Caco-2 (cell line): ENCODE data around the gene RRBP1. TPM values are rescaled to one million over a fixed set of nuclear protein-coding genes. Genes with fewer than 3 reads are reported as not detected.

Experiments used
- BruUV-seq: library from RNA; stranded (reverse); fragments of 400-500 nt; replicated peaks from 2 replicates; lab custom pipeline; 2021; lab: Mats Ljungman, UMichigan
- CTCF ChIA-PET: fragments of 300-600 bp; sonication (Branson Sonifier 250); formaldehyde crosslinking; loops from one replicate; lab custom pipeline; 2022; ENCODE audit warnings: antibody characterized with exemption; lab: Charles Lee
- POLR2A ChIA-PET: fragments of 300-600 bp; sonication (Branson Sonifier 250); formaldehyde crosslinking; loops from one replicate; lab custom pipeline; 2022; ENCODE audit warnings: antibody characterized with exemption; lab: Charles Lee
- DNase-seq, 2 experiments: peaks; one replicate each; pipeline versions ENCODE4 v3.0.0 to v3.0.0-alpha.2; 2020 to 2022
- H3K27me3 ChIP-seq: replicated peaks from 2 replicates; pipeline ENCODE4 v1.6.0; 2011; ENCODE audit warnings: low read length; ENCODE audit not compliant: control insufficient read depth, insufficient read depth
- H3K36me3 ChIP-seq: 2 replicates; pipeline ENCODE4 v1.5.1; 2011; ENCODE audit warnings: low read length; ENCODE audit not compliant: control insufficient read depth, insufficient read depth
- H3K4me1 ChIP-seq: fragments of 250-450 bp; sonication (Bioruptor Pico); 2 replicates; pipeline ENCODE4 v1.5.1; 2020; ENCODE audit warnings: mild to moderate bottlenecking
- H3K4me3 ChIP-seq: 2 replicates; pipeline ENCODE4 v1.5.1; 2011; ENCODE audit warnings: low read depth, mild to moderate bottlenecking, control low read depth, low read length
- H3K9me3 ChIP-seq: fragments of 250-450 bp; sonication (Bioruptor Pico); 2 replicates; pipeline ENCODE4 v1.5.1; 2020; ENCODE audit warnings: mild to moderate bottlenecking, moderate library complexity
- H3K27ac Mint-ChIP-seq: one replicate; pipeline ENCODE4 v1.8.0; 2022; ENCODE audit warnings: mixed read lengths; ENCODE audit not compliant: unreplicated experiment
- H3K27me3 Mint-ChIP-seq: one replicate; pipeline ENCODE4 v1.8.0; 2022; ENCODE audit warnings: mixed read lengths; ENCODE audit not compliant: insufficient read depth, unreplicated experiment
- H3K36me3 Mint-ChIP-seq: one replicate; pipeline ENCODE4 v1.8.0; 2022; ENCODE audit warnings: mild to moderate bottlenecking, mixed read lengths; ENCODE audit not compliant: insufficient read depth, unreplicated experiment
- H3K4me1 Mint-ChIP-seq: one replicate; pipeline ENCODE4 v1.8.0; 2022; ENCODE audit warnings: low read depth, mixed read lengths; ENCODE audit not compliant: unreplicated experiment
- H3K4me3 Mint-ChIP-seq: one replicate; pipeline ENCODE4 v1.8.0; 2022; ENCODE audit warnings: mild to moderate bottlenecking, moderate library complexity, mixed read lengths; ENCODE audit not compliant: unreplicated experiment
- H3K9me3 Mint-ChIP-seq: one replicate; pipeline ENCODE4 v1.8.0; 2022; ENCODE audit warnings: mixed read lengths; ENCODE audit not compliant: unreplicated experiment
- CTCF ChIP-seq, 2 experiments: fragments of 200-600 bp in 1 of 2; IDR thresholded peaks; 1 replicate in 1 of 2; 2 replicates in 1 of 2; pipeline versions ENCODE4 v1.5.1 to v1.8.0; 2011 to 2022; ENCODE audit warnings: antibody characterized with exemption in 1 of 2, control low read depth in 1 of 2, inconsistent platforms in 1 of 2, low read depth in 1 of 2, low read length in 1 of 2, mild to moderate bottlenecking in 1 of 2, moderate library complexity in 1 of 2; ENCODE audit not compliant: insufficient read depth in 1 of 2, severe bottlenecking in 1 of 2, unreplicated experiment in 1 of 2
- intact Hi-C: fragments of 100-400 bp; cut with micrococcal nuclease; formaldehyde crosslinking; loops from one replicate; pipeline ENCODE4 v1.10.0; 2022; ENCODE audit not compliant: unreplicated experiment
- total RNA-seq: library from RNA; stranded (reverse); gene quantifications from 2 replicates; pipeline ENCODE4 v1.2.3, GENCODE V29; 2022

Gene RRBP1
- total RNA-seq, 1 experiment from 2014 or later: 758 TPM

GRCh38 chr20:17617868-17618672 is 64.0 kb downstream of the RRBP1 start:
- CTCF ChIA-PET: interaction anchor here (0.6 to 1.4 kb wide), 4 partner anchors 18 to 260 kb away, joined by 3 to 6 read pairs (median 4); partner anchors contain the start of gene DSTN
- no peaks in the 10 kb centered on the region for H3K9me3 ChIP-seq
- Mint-ChIP-seq H3K27me3 (no peaks in the 10 kb centered on the region), H3K4me3 (no peak overlapping the region), H3K4me1 (peaks cover 5% of the 10 kb centered on the region), H3K27ac (peak overlapping the region; percentile 60), H3K9me3 (no peaks in the 10 kb centered on the region), H3K36me3 (peaks cover 100% of the 10 kb centered on the region)
- DNase-seq: peak in 1 of 2 experiments; percentile 33
- POLR2A ChIA-PET: interaction anchor here (0.8 kb wide), 1 partner anchor 48 kb away, joined by 3 read pairs; the partner anchor contains the start of gene DSTN
- H3K27me3 ChIP-seq: no peaks in the 10 kb centered on the region
- TF ChIP-seq CTCF (IDR thresholded peaks at IDR 0.05; ENCODE audit: insufficient read depth in 1 of 2, low read depth in 1 of 2, low read length in 1 of 2, severe bottlenecking in 1 of 2, unreplicated experiment in 1 of 2): no peak
- H3K36me3 ChIP-seq: peaks cover 32% of the 10 kb centered on the region
- 0 out of 2 replicates have a peak, but pooled peaks cover 6% of the 10 kb centered on the region for H3K4me1 ChIP-seq
- intact Hi-C loops: loop anchor here (1.0 kb wide), 2 partner anchors 81 to 114 kb away; no protein-coding TSS in a partner anchor
- H3K4me3 ChIP-seq: no peak overlapping the region
- no TSS peak for BruUV-seq

GRCh38 chr20:17617212-17617867 is 64.7 kb downstream of the RRBP1 start:
- Histone ChIP-seq H3K4me1 (0 out of 2 replicates have a peak, but pooled peaks cover 6% of the 10 kb centered on the region), H3K9me3 (no peaks in the 10 kb centered on the region), H3K4me3 (no peak overlapping the region), H3K36me3 (peaks cover 32% of the 10 kb centered on the region), H3K27me3 (no peaks in the 10 kb centered on the region)
- H3K4me3 Mint-ChIP-seq: no peak overlapping the region
- BruUV-seq: no TSS peak
- peak; percentile 45 to 68 for TF ChIP-seq CTCF (IDR thresholded peaks at IDR 0.05; ENCODE audit: insufficient read depth in 1 of 2, low read depth in 1 of 2, low read length in 1 of 2, severe bottlenecking in 1 of 2, unreplicated experiment in 1 of 2)
- no peaks in the 10 kb centered on the region for H3K27me3 Mint-ChIP-seq
- peaks cover 5% of the 10 kb centered on the region for H3K4me1 Mint-ChIP-seq
- intact Hi-C loops: loop anchor here (1.0 kb wide), 2 partner anchors 80 to 113 kb away; no protein-coding TSS in a partner anchor
- POLR2A ChIA-PET: interaction anchor here (0.8 kb wide), 1 partner anchor 48 kb away, joined by 3 read pairs; the partner anchor contains the start of gene DSTN
- H3K9me3 Mint-ChIP-seq: no peaks in the 10 kb centered on the region
- CTCF ChIA-PET: interaction anchor here (0.6 to 1.4 kb wide), 3 partner anchors 47 to 261 kb away, joined by 3 to 6 read pairs (median 5); partner anchors contain the start of gene DSTN
- H3K27ac Mint-ChIP-seq: peak overlapping the region; percentile 60
- peaks cover 100% of the 10 kb centered on the region for H3K36me3 Mint-ChIP-seq
- DNase-seq: peak; percentile 69 to 73
